Ishikawa (cell line): ENCODE measurements around the gene IBA57.
A peak's percentile ranks its signal among the peaks of the same experiment; 100 is the strongest.

Experiments used
- CREB1 ChIP-seq: IDR thresholded peaks from 2 replicates; pipeline ENCODE4 v1.6.1; 2012; ENCODE audit warnings: low read depth
- EGR1 ChIP-seq: IDR thresholded peaks from 2 replicates; pipeline ENCODE4 v1.6.1; 2012
- EP300 ChIP-seq: IDR thresholded peaks from 2 replicates; pipeline ENCODE4 v1.6.1; 2012; ENCODE audit warnings: borderline replicate concordance
- FOXM1 ChIP-seq: IDR thresholded peaks from 2 replicates; pipeline ENCODE4 v1.6.1; 2012; ENCODE audit warnings: low read depth, borderline replicate concordance
- MAX ChIP-seq: IDR thresholded peaks from 2 replicates; pipeline ENCODE4 v1.6.1; 2012
- NFIC ChIP-seq: IDR thresholded peaks from 2 replicates; pipeline ENCODE4 v1.6.1; 2012
- RAD21 ChIP-seq: IDR thresholded peaks from 2 replicates; pipeline ENCODE4 v1.6.1; 2012; ENCODE audit warnings: low read depth
- REST ChIP-seq: IDR thresholded peaks from 2 replicates; pipeline ENCODE4 v1.6.1; 2012; ENCODE audit warnings: low read depth, mild to moderate bottlenecking
- TAF1 ChIP-seq: IDR thresholded peaks from 2 replicates; pipeline ENCODE4 v1.6.1; 2012; ENCODE audit warnings: low read depth, mild to moderate bottlenecking
- TCF12 ChIP-seq: IDR thresholded peaks from 2 replicates; pipeline ENCODE4 v1.6.1; 2012; ENCODE audit warnings: low read depth
- YY1 ChIP-seq: IDR thresholded peaks from 2 replicates; pipeline ENCODE4 v1.6.1; 2012; ENCODE audit warnings: low read depth
- ZBTB7A ChIP-seq: IDR thresholded peaks from 2 replicates; pipeline ENCODE4 v1.6.1; 2012; ENCODE audit warnings: low read depth

- TF ChIP-seq NFIC (peak; percentile 50; the same call in 1 of the 2 replicates), REST (no peak), RAD21 (no peak), TAF1 (no peak), EP300 (peak; percentile 56; the same call in 1 of the 2 replicates), EGR1 (peak; percentile 81), FOXM1 (no peak), TCF12 (peak; percentile 73), CREB1 (no peak), ZBTB7A (peak; percentile 75), MAX (peak; percentile 78), YY1 (no peak)
These were observed 10.7 kb upstream of the IBA57 start for GRCh38 chr1:228154670-228155571.
